NCI-H1436 (cell line): ENCODE results near the gene BTBD16.
A peak's percentile ranks its signal among the peaks of the same experiment; 100 is the strongest.

Experiments
- DNase-seq: peaks from one replicate; lab custom pipeline; 2025; lab: John Stamatoyannopoulos, UW

BTBD16 gene

GRCh38 chr10:122248356-122249302 lies 22.5 kb upstream of the BTBD16 start:
- DNase-seq: no peak

GRCh38 chr10:122249303-122249850 lies 21.7 kb upstream of the BTBD16 start:
- DNase-seq: no peak

- DNase-seq: no peak
These were observed 20.9 kb upstream of the BTBD16 start for GRCh38 chr10:122249991-122250750.

- no peak for DNase-seq
These were observed 19.4 kb upstream of the BTBD16 start for GRCh38 chr10:122251459-122252255.

- DNase-seq: no peak
These were observed 18.3 kb upstream of the BTBD16 start for GRCh38 chr10:122252805-122253204.

- DNase-seq: no peak
These were observed 17.5 kb upstream of the BTBD16 start for GRCh38 chr10:122253605-122254004.

GRCh38 chr10:122254831-122255230 lies 16.3 kb upstream of the BTBD16 start:
- no peak for DNase-seq

- no peak for DNase-seq
These were observed 15.4 kb upstream of the BTBD16 start for GRCh38 chr10:122255509-122256301.

- no peak for DNase-seq
These were observed 14.1 kb upstream of the BTBD16 start for GRCh38 chr10:122257041-122257440.

GRCh38 chr10:122258136-122259074 lies 12.7 kb upstream of the BTBD16 start:
- DNase-seq: peak; percentile 9

- no peak for DNase-seq
These were observed 12.0 kb upstream of the BTBD16 start for GRCh38 chr10:122259075-122259466.

GRCh38 chr10:122261584-122261983 lies 9.5 kb upstream of the BTBD16 start:
- DNase-seq: no peak

- no peak for DNase-seq
These were observed 7.1 kb upstream of the BTBD16 start for GRCh38 chr10:122263971-122264370.

- DNase-seq: no peak
These were observed 6.7 kb upstream of the BTBD16 start for GRCh38 chr10:122264436-122264835.

GRCh38 chr10:122264931-122265330 lies 6.2 kb upstream of the BTBD16 start:
- no peak for DNase-seq

GRCh38 chr10:122265896-122266295 lies 5.2 kb upstream of the BTBD16 start:
- DNase-seq: no peak

GRCh38 chr10:122267849-122268737 lies 3.0 kb upstream of the BTBD16 start:
- peak; percentile 74 for DNase-seq

- no peak for DNase-seq
These were observed 1.9 kb upstream of the BTBD16 start for GRCh38 chr10:122269059-122269687.
